Activated B cell treated with CpG ODN at 0.5 μM for 24 hours (primary cell): ENCODE data around the gene CASP14. TPM values are rescaled to one million over a fixed set of nuclear protein-coding genes. Genes with fewer than 3 reads are reported as not detected.
"Not testable (repeated sequence)": the region's sequence is repeated elsewhere in the genome, so short reads cannot be mapped to it uniquely, and the experiment has no call there.

Experiments
- ATAC-seq: fragments of 200-7000 bp; cut with Tn5 transposase; one replicate; pipeline ENCODE4 v1.10.0; 2021; ENCODE audit warnings: low read depth, mild to moderate bottlenecking, moderate library complexity
- CTCF ChIA-PET: fragments of 350-600 bp; sonication (Branson Sonifier 250); formaldehyde crosslinking; loops from one replicate; lab custom pipeline; 2021; ENCODE audit warnings: antibody characterized with exemption; lab: Charles Lee
- POLR2A ChIA-PET: fragments of 350-600 bp; sonication (Branson Sonifier 250); formaldehyde crosslinking; loops from one replicate; lab custom pipeline; 2021; ENCODE audit warnings: antibody characterized with exemption; lab: Charles Lee
- DNase-seq: peaks from one replicate; pipeline ENCODE4 v3.0.0; 2022
- H3K27ac Mint-ChIP-seq: one replicate; pipeline ENCODE4 v1.8.0; 2020; ENCODE audit warnings: mixed read lengths
- H3K27me3 Mint-ChIP-seq: one replicate; pipeline ENCODE4 v1.8.0; 2021; ENCODE audit warnings: mixed read lengths
- H3K36me3 Mint-ChIP-seq: one replicate; pipeline ENCODE4 v1.8.0; 2021; ENCODE audit warnings: low read depth, mixed read lengths
- H3K4me1 Mint-ChIP-seq: one replicate; pipeline ENCODE4 v1.8.0; 2021; ENCODE audit warnings: mixed read lengths
- H3K4me3 Mint-ChIP-seq: one replicate; pipeline ENCODE4 v1.8.0; 2020; ENCODE audit warnings: mild to moderate bottlenecking, mixed read lengths
- H3K9me3 Mint-ChIP-seq: one replicate; pipeline ENCODE4 v1.8.0; 2020; ENCODE audit warnings: mixed read lengths
- intact Hi-C: fragments of 100-400 bp; cut with micrococcal nuclease; formaldehyde crosslinking; loops from one replicate; pipeline ENCODE4 v1.15.1; 2024
- total RNA-seq: library from RNA; stranded (reverse); gene quantifications from 2 replicates; pipeline ENCODE4 v1.2.3, GENCODE V29; 2022
- TF ChIP-seq, protein P1 (sequence below): fragments of 200-600 bp; IDR thresholded peaks from one replicate; pipeline ENCODE4 v1.8.0; 2022; ENCODE audit warnings: antibody characterized with exemption, mild to moderate bottlenecking

The CASP14 gene
- total RNA-seq, 1 donor from 2014 or later: not detected

DNA sequence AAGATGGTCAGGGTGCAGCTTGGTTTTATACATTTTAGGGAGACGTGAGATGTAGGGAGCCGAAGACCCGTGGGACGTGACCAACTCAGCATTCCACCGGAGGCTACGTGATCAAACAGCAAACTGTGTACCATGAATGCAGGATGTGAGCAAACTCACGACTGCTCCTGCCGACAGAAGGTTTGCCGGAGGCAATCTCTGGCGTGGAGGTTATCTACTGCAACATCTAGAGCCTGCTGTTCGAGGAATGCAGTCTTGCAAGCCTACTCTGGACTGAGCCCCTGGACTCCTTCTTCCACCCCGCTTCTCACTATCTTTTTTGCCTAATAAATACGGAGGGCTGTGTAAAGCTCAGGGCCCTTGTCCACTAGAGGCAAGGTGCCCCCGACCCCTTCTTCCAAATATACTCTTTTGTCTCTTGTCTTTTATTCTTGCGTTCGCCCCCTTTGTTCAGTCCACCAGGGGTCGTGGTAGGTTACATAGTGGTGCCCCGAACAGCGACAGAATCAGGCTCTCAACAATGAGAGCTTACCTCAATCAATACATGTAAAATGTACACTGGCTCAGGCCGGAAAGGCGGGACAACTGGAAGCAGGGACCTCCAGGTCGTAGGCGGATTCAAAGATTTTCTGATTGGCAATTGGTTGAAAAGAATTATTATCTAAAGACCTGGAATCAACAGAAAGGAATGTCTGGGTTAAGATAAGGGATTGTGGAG is 23.8 kb downstream of the CASP14 start:
- no peaks in the 10 kb centered on the region for H3K36me3 Mint-ChIP-seq
- H3K4me1 Mint-ChIP-seq: no peaks in the 10 kb centered on the region
- H3K27ac Mint-ChIP-seq: no peak overlapping the region
- ATAC-seq: no peak
- no peaks in the 10 kb centered on the region for H3K9me3 Mint-ChIP-seq
- no peak for DNase-seq
- intact Hi-C loops: no loop called here
- TF ChIP-seq, protein P1, sequence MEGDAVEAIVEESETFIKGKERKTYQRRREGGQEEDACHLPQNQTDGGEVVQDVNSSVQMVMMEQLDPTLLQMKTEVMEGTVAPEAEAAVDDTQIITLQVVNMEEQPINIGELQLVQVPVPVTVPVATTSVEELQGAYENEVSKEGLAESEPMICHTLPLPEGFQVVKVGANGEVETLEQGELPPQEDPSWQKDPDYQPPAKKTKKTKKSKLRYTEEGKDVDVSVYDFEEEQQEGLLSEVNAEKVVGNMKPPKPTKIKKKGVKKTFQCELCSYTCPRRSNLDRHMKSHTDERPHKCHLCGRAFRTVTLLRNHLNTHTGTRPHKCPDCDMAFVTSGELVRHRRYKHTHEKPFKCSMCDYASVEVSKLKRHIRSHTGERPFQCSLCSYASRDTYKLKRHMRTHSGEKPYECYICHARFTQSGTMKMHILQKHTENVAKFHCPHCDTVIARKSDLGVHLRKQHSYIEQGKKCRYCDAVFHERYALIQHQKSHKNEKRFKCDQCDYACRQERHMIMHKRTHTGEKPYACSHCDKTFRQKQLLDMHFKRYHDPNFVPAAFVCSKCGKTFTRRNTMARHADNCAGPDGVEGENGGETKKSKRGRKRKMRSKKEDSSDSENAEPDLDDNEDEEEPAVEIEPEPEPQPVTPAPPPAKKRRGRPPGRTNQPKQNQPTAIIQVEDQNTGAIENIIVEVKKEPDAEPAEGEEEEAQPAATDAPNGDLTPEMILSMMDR: no peak
- no peak overlapping the region for H3K4me3 Mint-ChIP-seq
- ChIA-PET POLR2A (no interaction called here), CTCF (no interaction called here)
- H3K27me3 Mint-ChIP-seq: peaks cover 6% of the 10 kb centered on the region

DNA sequence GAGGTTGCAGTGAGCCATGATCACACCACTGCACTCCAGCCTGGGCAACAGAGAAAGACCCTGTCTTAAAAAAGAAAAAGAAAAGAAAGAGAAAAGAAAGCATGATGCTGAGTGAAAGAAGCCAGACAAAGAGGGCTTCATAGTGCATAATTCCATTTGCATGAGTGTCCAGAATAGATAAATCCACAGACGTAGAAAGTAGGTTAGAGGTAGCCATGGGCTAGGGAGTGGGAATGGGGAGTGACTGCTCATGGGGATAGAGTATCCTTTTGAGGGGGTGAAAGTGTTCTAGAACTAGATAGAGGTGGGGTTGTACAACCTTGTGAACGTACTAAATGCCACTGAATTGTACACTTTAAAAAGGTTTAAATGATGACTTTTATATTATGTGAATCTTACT is 25.1 kb downstream of the CASP14 start:
- no peak overlapping the region for H3K4me3 Mint-ChIP-seq
- POLR2A ChIA-PET: no interaction called here
- peaks cover 9% of the 10 kb centered on the region for H3K27me3 Mint-ChIP-seq
- intact Hi-C loops: no loop called here
- H3K9me3 Mint-ChIP-seq: no peaks in the 10 kb centered on the region
- TF ChIP-seq, protein P1: no peak
- no peaks in the 10 kb centered on the region for H3K4me1 Mint-ChIP-seq
- no peaks in the 10 kb centered on the region for H3K36me3 Mint-ChIP-seq
- no peak overlapping the region for H3K27ac Mint-ChIP-seq
- CTCF ChIA-PET: no interaction called here
- no peak for ATAC-seq
- DNase-seq: no peak

DNA sequence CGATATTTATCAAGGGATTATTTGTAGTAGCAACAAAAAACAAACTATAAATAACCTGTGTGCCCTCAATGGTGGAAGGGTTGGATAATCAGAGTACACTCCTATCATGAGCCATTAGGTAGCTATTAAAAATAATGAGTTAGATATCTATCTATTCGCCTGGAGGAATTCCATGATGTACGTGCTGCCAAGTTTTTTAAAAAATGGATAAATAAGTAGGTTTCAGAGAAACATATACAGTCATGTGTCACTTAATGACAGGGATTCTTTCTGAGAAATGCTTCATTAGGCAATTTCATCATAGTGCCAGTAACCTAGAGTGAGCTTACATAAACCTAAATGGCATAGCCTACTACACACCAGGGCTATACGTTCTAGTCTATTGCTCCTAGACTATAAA is 26.5 kb downstream of the CASP14 start:
- no peaks in the 10 kb centered on the region for H3K36me3 Mint-ChIP-seq
- no peak overlapping the region for H3K27ac Mint-ChIP-seq
- intact Hi-C loops: no loop called here
- H3K9me3 Mint-ChIP-seq: no peaks in the 10 kb centered on the region
- H3K4me1 Mint-ChIP-seq: no peaks in the 10 kb centered on the region
- CTCF ChIA-PET: no interaction called here
- no peak overlapping the region for H3K4me3 Mint-ChIP-seq
- no peak for ATAC-seq
- peaks cover 10% of the 10 kb centered on the region for H3K27me3 Mint-ChIP-seq
- DNase-seq: no peak
- TF ChIP-seq, protein P1: no peak
- POLR2A ChIA-PET: no interaction called here

DNA sequence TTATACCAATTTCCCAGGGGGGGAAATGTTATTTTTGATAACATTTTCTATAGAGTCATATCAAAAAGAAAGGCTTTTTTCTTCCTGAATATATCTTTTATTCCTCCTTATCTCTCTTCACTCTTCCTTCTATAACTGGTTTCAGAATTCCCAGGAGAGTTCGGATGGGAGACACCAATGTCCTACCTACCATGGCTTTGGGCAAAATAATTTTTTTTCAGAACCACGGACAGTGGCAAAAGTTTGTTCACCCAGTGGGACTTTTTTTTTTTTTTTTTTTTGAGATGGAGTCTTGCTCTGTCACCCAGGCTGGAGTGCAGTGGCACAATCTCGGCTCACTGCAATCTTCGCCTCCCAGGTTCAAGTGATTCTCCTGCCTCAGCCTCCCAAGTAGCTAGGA is 30.7 kb downstream of the CASP14 start:
- intact Hi-C loops, POLR2A ChIA-PET, H3K4me3 Mint-ChIP-seq, ATAC-seq, H3K9me3 Mint-ChIP-seq, DNase-seq, H3K36me3 Mint-ChIP-seq, H3K27ac Mint-ChIP-seq, H3K4me1 Mint-ChIP-seq, CTCF ChIA-PET: not testable (repeated sequence)
- peaks cover 24% of the 10 kb centered on the region for H3K27me3 Mint-ChIP-seq

DNA sequence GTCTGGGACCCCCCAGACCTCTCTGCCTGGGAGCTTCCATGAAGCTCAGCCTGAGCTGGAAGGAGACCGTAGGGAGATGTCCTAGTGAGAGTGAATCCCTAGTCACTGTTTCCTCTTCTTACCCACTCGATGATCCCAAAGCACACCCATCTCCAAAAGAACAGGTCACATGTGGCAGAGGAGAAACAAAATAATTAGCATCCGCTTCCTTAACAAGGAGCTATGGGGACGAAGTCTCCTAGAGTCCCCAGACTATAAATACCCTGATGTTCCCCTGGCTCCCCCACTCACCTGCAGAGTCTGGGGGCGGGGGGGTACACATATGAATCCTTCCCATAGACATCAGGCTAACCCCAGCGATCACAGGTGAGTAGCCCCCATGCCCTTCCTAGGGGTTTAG is 32.6 kb downstream of the CASP14 start, which contains the start of gene OR1I1:
OR1I1 (plus strand) TSS at position 301 of the 400 bp plus-strand sequence. CDS start 4,855 bp downstream, outside the sequence.
- H3K36me3 Mint-ChIP-seq: no peaks in the 10 kb centered on the region
- TF ChIP-seq, protein P1: no peak
- H3K4me3 Mint-ChIP-seq: no peak within 1 kb of the TSS
- no peak for DNase-seq
- POLR2A ChIA-PET: no interaction called here
- H3K9me3 Mint-ChIP-seq: no peaks in the 10 kb centered on the region
- no peaks in the 10 kb centered on the region for H3K4me1 Mint-ChIP-seq
- H3K27me3 Mint-ChIP-seq: peaks cover 32% of the 10 kb centered on the region
- H3K27ac Mint-ChIP-seq: no peak within 1 kb of the TSS
- no peak for ATAC-seq
- intact Hi-C loops: no loop called here
- CTCF ChIA-PET: interaction anchor here (0.9 kb wide), 2 partner anchors 10 to 19 kb away, joined by 3 read pairs; no protein-coding TSS in a partner anchor
